GM18526 (cell line): ENCODE measurements around the gene STPG4.

Experiments
- POLR2A ChIP-seq: IDR thresholded peaks from 3 replicates; pipeline ENCODE4 v1.6.1; 2011; ENCODE audit not compliant: insufficient read length; ENCODE audit errors: extremely low read depth

Gene STPG4

DNA sequence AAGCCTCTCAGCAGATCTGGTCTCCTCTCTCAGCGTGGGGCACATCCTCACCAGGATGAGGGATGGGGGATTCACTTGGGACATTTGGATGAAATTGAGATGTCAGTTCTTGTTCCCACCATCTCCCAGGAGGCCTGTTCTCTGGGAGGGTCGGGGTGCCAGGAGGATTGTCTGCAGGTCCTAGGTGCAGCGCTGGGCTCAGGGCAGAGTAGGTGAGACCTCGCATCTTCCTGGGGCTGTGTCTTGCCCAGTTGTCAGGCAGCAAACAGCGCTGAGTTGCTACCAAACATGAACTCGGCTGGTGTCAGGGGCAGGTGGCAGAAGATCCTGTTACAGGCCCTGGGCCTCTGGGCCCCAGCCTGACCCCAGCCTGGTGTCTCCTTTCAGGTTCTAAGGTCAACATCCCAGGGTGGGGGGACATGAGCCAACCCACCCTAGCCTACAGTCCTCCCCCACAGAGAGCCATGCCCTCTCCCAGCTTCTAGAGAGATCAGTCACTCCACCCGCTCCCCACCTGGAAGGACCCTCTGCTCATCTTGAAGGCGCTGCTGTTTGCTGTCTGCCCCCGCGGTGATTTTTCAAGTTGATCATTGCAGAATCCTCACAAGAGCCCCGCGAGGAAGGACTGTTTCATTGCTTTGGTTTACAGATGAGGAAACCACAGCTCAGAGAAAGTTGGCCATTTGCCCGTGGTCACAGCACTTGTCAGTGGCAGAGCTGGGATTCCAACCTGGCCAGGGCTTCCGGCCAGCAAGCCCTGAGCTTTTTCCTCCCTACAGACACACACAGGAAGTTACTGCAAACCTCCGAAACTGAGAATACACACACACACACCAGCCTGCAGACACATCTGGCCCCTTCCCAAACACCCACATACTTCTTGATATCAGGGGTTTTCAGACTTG, 83.9 kb downstream of the STPG4 start:
- TF ChIP-seq POLR2A, result no peak

DNA sequence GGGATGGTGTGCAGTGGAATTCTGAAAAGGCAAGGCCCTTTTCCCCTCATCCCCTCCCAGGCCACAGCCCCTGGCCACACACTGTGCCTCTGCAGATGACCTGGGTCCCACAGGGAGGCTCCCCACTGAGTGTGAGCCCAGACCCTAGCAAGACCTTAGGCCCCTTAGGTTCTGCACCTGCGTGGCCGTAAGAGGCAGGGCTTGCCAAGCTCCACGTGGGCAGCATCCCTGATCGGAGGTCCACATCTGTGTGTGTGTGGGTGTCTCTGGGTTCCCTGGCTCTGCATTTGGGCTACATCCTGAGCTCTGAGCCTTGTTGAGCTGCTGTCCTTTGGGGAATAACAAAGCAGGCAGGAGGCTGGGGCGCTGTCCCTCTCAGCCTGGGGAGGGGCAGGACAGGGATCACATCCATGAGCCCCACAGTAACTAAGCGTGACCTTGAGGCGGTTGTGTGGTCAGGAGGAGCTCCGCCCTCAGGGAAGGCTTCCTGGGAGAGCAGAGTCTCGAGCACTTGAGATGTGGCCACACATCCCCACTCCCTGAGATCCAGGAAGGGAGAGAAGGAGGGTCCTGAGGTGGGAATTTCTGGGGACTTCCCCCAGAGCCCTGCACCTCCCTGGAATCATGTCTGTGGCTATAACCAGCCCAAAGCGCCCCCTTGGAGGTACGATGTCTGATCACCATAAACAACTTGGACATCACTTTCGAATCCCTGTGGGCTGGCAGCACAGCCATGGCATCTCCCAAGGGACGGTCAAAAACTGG, 84.8 kb downstream of the STPG4 start:
- no peak for TF ChIP-seq POLR2A

DNA sequence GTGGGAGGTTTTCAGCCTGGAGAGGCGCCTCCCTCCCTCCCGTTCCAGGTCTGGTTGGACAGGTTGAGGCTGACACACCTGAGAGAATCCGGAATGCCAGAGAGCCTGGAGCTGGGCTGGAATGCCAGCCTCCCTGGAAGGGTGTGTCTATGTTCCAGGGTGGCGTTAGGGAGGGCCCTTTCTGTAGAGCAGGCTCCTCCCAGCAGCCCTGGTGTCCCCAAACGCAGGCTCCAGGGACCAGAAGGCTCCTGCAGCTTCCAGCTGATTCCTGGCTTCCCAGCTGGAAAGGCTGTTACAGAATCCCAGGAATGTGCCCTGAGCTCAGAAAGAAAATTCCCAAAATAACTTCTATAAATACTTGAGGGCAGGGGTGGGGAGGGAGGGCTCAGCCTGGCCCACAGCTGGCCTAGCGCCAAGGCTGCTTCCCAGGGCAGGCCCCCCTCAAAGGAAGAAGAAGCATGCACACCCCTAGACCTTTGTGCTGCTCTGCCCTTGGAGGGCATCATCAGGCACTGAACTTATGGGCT, 85.4 kb downstream of the STPG4 start:
- no peak for TF ChIP-seq POLR2A

DNA sequence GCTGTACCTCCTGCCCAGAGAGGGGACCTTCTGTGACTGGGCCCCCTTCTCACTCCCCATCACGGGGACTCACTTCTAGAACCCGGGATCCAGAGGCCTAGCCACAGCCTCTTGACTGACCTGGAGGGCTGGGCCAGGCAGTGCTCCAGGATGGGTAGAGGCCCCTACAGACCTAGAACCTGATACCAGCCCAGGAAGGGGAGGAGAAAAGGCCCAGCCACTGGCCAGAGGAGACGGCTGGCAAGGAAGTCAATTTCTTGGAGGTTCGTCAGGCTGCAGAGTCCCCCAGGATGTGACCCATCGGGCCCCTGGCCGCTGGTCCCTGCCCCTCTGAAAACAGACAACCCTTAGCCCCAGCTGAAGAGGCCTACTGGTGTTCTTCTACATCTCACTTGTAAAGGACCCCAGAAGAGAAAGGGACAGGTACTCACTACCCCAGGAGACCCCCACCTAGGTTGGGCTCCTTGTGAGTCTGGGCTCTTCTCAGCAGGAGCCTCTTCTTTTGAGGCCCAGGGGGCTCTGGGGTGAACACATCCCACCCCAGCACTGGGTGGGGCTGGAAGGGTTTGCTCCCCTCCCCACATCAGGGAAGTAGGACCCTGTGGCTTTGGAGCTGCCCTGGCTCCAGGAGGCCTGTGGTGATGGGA, 86.0 kb downstream of the STPG4 start:
- TF ChIP-seq POLR2A, result no peak

DNA sequence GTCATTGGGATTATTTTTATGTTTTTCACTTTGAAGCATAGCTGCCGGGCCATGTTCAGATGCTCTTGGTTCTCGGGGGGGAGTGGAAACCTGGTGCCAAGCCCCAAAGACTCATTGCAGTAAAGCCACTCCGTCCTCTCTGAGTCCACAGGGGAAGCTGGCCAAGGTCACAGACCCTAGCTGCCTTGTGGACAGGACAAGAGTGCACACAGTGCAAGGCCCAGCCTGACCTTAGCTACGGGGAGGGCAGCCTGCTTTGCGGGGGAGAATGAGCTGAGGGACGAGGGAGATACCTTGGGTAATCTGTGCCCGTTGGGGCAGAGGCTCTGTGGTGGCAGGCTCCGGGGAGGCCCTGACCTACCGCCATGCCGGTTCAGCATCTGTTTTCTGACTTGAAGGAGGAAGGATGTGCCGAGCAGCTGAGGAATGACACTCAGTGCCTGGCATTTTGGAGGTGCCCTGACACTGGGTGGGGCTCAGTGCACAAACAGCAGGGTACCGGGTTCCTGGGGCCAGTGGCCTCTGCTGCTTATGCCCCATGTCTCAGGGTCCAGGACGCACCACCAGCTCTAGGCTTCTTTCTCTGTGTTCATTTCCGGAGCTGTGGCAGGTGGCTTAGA, 87.2 kb downstream of the STPG4 start:
- TF ChIP-seq POLR2A, result no peak

DNA sequence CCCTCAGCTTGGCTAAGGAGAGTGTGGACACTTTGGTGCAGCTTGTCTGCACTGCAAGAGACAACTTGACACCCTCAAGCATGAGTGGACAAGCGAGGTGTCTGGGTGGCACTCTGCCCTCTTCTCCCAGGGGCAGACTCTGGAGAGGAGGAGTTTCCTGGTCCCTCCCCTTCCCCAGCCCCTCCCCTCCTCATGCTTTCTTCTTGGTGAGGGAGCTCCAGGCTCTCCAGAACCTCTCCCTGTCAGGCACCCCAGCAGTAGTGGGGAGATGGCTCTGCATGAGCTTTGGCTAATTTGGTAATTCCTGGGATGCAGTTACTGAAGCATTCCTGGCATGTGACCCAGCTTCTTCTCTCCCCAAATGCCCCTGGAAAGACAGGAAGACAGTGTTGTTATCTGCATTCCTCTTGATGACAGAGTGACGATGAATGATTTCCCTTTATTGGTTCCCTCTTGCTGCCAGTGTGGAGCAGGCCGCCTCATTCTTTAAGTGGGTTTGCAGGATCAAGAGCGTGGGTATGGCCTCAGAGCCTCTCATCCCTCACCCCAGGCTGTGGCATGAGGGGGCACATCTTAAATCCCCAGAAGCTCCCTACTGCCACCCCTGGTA, 89.2 kb downstream of the STPG4 start:
- no peak for TF ChIP-seq POLR2A

DNA sequence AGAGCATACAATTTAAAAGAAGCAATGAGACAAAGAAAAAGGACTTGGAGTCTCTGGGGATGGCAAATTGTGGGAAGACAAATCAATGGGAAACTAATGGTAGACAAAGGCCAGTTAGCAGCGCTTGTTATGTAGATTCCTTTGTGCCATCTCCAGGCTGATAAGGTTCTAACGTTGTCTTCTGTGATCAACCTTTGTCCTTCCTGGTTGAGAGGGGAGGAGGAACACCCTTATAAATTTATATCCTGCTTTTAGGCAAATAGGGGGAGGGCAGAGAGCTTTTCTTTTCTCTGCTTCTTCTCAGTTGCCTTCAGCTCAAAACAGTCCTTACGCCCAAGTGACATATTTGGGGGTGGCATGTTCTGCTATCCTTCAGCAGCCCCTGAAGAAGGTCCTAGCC, 89.8 kb downstream of the STPG4 start:
- TF ChIP-seq POLR2A, result no peak

DNA sequence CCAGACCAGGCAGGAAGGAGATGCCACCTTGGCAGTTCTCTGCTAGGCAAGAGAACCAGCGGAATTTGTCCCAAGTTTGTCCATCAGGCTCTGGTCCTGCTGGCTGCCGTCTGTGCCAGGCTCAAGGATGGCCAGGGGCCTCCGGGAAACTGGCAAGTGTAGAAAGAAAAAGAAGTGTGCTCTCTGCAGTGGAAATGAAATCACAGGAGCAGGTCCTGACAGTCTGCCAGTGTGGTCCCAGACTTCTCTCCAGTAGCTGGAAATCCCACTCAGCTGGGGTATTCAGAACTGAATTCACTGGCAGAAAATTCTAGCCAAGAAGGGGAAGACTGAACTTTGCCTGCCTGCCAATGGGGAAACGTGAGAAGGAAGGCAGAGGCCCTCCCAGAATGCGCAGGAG, 91.0 kb downstream of the STPG4 start:
- TF ChIP-seq POLR2A, result no peak

DNA sequence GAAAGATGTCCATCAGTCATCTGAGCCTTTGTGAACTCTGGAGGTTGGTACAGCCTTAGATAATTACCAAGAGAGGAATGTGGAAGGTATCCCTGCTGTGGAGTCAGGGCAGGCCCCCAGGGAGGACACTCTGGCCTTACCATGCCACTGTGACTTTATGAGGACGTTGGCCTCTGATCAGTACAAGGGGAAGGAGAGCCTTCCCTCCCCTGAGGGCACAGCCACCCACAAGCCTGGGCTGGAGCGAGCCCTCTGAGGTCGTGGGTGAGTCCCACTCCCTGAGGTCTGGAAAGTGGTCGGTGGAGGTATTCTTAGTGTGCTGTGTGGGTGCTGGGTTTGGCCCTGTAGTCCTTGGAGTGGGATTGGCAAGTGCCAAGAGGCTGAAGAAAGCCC, 91.6 kb downstream of the STPG4 start:
- no peak for TF ChIP-seq POLR2A

DNA sequence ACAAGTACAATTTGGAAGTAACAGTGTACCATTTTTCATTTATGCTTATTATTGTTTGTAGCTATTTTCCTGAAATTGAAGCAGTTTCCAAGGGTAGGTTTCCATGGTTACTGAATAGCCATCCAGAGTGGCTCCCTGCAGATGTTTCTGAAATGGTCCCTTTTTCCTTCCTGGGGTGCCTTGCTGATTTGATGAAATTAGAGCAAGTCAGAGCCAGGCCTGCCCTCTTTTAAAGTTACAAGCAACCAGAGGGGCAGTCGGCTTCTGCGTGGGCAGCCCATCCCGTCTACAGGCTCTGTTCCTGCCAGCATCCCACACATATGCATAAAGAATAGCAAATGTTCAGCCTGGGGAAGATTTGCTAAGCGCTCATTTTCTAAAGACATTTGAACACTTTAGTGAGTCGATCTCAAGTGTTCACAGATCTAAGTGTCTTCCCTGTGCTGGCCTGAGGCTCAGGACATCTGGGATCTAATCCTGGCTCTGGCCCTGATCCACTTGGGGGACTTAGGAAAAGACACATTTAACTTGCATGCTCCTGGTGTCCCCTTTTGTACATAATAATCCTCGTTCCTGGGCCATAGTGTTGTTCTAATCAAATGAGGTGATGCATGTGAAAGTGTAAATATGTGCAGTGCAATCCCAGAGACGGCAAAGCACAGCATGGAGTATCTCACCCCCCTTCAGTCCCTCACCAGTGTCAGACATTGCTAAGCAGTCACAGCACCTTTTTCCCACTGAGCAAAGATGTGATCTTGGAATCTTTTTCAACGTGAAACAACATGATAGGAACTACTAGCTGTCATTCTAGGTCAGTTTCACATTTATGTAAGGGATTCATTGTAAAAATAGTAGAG, 92.2 kb downstream of the STPG4 start:
- no peak for TF ChIP-seq POLR2A

DNA sequence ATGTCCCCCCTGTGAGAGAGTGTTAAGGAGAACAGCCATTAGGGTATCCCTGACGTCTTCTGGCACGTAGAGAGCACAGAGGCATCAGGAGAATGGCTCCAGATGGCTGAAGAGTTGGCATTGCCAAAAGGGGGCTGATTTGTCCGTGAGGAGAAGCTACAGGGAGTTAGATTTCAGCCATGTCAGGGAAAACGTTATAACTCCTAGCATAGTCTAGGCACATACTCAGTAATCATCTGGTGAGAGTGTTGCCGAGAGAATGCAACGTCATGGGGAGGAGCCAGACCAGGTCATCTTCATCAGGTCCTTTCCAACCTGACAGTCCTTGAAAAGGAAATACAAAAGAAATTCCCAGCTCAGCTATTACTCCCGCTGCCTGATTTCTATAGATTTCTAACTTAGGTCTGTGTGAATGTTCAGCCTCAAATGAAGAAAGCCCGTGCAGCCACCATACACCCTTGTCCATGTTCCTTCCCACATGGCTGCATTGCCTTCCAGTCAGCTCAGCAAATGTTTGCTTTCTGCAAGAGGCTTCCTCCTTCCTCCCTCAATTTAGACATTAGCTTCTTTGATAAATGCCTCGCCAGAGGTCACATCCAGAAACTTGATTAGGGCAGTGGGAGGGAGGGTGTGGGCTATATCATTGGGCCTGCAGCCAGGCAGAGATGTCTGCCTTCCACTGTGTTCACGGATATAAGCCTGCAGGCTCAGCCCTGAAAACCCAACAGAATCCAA, 93.0 kb downstream of the STPG4 start:
- TF ChIP-seq POLR2A, result no peak

DNA sequence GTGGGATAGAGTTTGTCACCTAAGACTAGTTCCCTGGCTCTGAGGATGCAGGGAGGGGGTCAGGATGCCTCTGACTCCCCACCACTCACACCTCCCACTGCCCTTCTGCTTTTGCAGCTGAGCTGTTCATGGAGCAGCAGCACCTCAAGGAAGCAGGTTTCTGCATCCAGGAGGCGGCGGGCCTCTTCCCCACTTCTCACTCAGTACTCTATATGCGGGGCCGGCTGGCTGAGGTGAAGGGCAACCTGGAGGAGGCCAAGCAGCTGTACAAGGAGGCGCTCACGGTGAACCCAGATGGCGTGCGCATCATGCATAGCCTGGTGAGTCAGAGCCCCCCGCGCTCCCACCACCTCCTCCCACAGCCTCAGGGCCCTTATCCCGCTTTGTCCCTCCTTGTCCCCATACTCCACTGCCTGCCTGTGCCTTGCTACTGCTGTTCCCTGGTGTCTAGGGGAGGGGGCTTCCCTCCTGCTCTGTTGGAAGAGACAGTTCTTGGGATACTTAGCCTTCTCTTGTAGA, 94.4 kb downstream of the STPG4 start:
- TF ChIP-seq POLR2A, result no peak
